ENCODE data around the gene LCTL. TPM values are rescaled to one million over a fixed set of nuclear protein-coding genes. Genes with fewer than 3 reads are reported as not detected.

Gene LCTL
- total RNA-seq, 1 donor from 2014 or later, result 19.6 TPM

DNA sequence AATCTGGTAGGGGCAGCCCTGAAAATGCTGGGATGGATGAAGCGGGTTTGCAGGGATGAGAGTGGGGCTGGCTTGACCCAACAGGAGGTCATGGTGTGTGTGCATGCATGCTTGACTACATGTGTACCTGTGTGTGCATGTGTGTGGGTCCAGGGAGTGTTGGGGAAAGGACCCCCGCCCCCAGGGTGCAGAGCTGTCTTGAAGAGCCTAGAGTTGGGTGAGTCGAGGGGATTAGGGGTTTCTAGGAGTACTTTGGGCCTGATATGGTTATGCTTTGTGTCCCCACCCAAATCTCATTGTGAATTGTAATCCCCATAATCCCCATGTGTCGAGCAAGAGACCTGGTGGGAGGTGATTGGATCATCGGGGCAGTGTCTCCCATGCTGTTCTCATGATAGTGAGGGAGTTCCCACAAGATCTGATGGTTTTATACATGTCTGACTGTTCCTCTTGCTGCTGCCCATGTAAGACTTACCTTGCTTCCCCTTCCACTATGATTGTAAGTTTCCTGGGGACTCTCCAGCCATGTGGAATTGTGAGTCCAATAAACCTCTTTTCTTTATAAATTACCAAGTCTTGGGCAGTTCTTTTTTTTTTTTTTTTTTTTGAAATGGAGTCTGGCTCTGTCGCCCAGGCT lies 5.2 kb upstream of the LCTL start:
- DNase-seq (ENCODE audit: low spot score) (peak; percentile 13), ATAC-seq (no peak)
- intact Hi-C loops (cut with DNase I), result no loop called here

DNA sequence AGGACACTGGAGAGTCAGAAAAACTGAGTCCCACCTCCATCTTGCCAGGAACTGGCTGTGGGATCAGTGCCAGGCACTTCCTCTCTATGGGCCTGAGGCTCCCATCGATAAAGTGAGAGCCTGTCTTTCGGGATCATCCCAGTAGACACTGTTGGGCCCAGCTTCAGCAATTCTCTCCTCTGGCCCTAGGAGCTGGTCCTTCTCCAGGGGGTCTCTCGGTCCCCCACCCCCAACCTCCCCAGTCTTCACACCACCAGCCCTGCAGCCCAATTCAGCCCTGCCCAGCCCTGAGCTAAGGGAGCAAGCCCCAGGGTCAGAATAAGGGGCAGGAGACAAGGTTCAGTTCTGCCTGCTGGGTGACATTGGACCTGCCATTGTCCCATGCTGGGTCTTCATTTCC lies 4.5 kb upstream of the LCTL start:
- intact Hi-C loops (cut with DNase I), result no loop called here
- DNase-seq (ENCODE audit: low spot score) (peak; percentile 40), ATAC-seq (no peak)

GRCh38 chr15:66569461-66570137 lies 3.8 kb upstream of the LCTL start:
- intact Hi-C loops (cut with DNase I), result no loop called here
- peak; percentile 35 for DNase-seq (ENCODE audit: low spot score)

GRCh38 chr15:66567897-66568296 lies 2.1 kb upstream of the LCTL start:
- ATAC-seq (no peak), DNase-seq (ENCODE audit: low spot score) (peak; percentile 56)
- intact Hi-C loops (cut with DNase I), result no loop called here

More at GRCh38 chr15:66569461-66570137, 3.8 kb upstream of the LCTL start:
- no peak for ATAC-seq

GRCh38 chr15:66566963-66567531 lies 1.2 kb upstream of the LCTL start:
- peak; percentile 70 for ATAC-seq
- intact Hi-C loops (cut with DNase I), result no loop called here
- DNase-seq (ENCODE audit: low spot score), result peak; percentile 79

DNA sequence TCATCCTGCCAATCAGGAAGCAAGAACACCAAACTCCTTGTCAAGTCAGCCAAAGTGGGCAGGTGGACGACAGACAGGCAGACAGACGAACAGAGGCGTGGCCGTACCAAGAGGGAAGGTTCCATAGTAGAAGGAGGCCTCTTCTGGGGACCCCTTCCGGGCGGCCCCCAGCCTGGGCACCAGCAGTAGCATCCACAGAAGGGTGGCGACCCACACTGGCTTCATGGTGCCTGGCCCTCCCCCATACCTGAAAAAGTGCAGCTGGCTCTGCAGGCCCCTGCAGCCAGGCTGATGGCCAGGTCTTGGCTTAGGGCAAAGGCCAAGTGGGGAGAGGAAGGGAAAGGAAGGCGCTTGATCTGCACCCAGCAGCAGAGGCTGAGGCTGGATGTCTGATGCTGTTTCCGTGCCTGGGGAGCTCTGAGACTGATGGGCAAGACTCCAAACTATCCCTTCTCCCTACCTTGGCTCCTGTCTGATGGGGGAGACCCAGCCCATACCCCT lies 607 bp downstream of the LCTL start:
- intact Hi-C loops (cut with DNase I), result no loop called here
- peak; percentile 6 for ATAC-seq
- DNase-seq (ENCODE audit: low spot score), result peak; percentile 50

DNA sequence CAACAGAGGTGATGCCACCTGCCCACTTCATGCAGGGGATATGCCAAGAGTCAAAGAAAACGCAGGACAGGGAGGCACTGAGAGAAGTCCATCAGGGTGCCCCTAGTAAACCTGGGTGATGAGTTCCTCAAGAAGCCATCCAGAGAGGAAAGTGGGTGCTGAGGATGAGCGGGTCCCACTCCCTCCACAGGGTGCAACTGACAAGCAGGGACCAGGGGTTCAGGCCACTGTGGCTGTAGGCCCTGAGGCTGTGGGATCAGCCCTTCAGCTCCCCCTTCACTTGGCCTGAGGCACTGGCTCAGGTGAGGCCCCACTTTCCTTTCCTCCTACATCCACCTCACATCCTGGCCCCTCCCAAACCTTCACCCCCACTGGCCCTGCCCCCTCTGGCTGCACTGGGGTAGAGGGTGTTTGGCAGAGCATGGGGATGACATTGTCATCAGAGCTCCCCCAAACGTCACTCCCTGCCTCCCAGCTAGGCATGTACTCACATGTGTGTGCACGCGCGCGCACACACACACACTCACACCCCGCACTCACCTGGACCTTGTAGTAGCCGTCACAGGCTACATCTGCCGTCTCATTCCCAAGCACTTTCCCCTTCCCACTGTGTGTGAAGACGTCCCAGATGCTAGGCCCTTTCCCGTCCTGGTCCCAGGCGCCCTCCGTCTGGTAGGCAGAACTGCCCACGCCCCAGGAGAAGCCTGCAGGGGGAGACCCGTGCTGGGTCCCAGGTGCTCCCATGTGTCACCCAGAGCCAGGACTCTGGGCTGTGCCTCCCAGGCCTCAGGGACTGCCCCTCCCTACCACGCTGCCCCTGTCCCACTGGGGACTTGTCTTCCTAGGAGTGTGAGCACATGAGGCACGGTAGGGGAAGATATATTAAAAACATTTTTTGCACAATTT lies 1.4 kb downstream of the LCTL start:
- intact Hi-C loops (cut with DNase I), result no loop called here
- no peak for ATAC-seq
- DNase-seq (ENCODE audit: low spot score), result peak; percentile 38

GRCh38 chr15:66563566-66564110 lies 2.2 kb downstream of the LCTL start:
- DNase-seq (ENCODE audit: low spot score) (peak; percentile 39), ATAC-seq (no peak)
- intact Hi-C loops (cut with DNase I), result no loop called here

GRCh38 chr15:66563126-66563525 lies 2.7 kb downstream of the LCTL start:
- intact Hi-C loops (cut with DNase I), result no loop called here
- ATAC-seq (no peak), DNase-seq (ENCODE audit: low spot score) (no peak)

DNA sequence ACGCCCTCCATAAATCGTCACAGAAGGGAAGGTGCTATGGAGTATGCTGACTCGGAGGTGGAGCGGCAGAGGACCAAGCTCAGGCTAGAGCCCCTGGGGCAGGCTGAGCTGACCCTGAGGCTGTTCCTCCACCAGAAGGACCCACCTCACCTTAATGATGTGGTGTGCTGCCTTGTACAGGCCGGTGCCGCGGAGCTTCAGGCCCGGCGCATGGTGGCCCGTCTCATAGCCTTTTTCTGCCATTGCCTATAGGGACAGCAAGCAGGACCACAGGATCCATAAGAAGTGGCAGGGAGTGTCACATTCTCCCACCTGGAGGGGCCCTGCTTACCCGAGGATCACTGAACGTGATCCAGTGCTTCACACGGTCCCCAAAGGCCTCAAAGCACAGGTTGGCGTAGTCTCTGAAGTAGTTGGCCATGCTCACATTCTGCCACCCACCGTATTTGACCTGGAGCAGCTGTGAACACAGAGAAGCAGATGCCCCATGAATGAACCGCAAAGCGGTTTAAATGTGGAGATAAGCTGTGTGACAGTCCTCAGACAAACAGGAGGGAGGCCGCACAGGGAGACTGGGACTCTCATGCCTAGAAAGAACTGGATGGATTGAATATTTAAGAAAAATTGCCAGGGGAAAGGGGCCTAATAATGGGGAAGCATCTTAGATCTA lies 4.8 kb downstream of the LCTL start:
- ATAC-seq, result no peak
- peak; percentile 35 for DNase-seq (ENCODE audit: low spot score)
- intact Hi-C loops (cut with DNase I), result no loop called here

- ATAC-seq (no peak), DNase-seq (ENCODE audit: low spot score) (peak; percentile 26)
- intact Hi-C loops (cut with DNase I), result no loop called here
Observed at GRCh38 chr15:66558271-66558670, 7.5 kb downstream of the LCTL start.

- intact Hi-C loops (cut with DNase I), result no loop called here
- ATAC-seq, result no peak
- DNase-seq (ENCODE audit: low spot score), result no peak
Observed at GRCh38 chr15:66555685-66556084, 10.1 kb downstream of the LCTL start.

DNA sequence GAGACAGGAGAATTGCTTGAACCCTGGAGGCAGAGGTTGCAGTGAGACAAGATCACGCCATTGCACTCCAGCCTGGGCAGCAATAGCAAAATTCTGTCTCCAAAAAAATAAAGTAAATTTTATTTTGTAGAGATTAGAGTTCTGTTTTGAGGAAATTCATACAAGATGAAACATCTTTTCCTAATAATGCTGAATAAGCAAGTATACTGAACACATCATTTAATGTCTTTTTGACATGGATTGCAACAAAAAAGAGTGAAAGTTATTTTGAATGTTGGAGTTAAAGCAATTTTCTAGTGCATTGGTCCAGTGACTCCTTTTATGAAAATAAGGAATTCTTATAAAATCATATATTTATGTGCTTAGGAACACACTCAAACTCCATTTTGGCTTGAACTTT lies 20.5 kb downstream of the LCTL start:
- DNase-seq (ENCODE audit: low spot score) (no peak), ATAC-seq (no peak)
- intact Hi-C loops (cut with DNase I), result no loop called here

GRCh38 chr15:66542896-66543295 lies 22.9 kb downstream of the LCTL start:
- ATAC-seq (no peak), DNase-seq (ENCODE audit: low spot score) (no peak)
- intact Hi-C loops (cut with DNase I), result no loop called here

GRCh38 chr15:66535056-66535455 lies 30.7 kb downstream of the LCTL start:
- intact Hi-C loops (cut with DNase I), result no loop called here
- ATAC-seq (no peak), DNase-seq (ENCODE audit: low spot score) (no peak)

DNA sequence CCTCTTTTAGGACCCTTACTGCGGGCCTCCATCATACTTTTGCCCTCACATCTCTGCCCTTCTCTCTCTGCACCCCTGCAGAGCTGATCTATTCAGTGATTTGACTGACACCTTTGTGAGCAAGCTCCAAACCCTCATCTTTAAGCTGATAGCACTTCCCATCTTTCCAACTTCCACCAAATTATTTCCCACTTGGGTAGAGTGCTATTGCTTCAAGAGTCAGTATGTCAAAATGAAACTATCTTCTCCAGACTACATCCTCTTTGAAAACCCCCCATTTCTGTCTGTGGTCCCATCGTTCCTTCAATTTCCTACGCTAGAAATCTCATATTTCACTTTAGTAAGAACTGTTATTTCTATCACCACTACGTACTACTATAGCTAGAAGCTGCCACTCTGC lies 41.0 kb downstream of the LCTL start:
- intact Hi-C loops (cut with DNase I), result no loop called here
- DNase-seq (ENCODE audit: low spot score), result no peak
- ATAC-seq, result no peak

DNA sequence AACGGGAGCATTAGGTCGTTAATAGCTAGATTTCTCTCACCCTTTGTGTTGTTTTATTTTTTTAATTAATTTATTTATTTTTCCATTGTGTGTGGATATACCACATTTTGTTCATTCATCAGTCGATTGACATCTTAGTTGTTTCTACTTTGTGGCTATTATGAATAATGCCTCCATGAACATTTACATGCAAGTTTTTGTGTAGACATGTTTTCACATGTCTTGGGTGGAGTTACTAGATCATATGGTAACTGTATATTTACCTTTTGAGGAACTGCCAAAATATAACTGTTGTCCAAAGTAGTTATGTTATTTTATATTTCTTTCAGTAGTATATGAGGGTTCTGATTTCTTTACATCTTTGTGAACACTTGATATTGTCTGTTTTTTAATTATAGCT lies 41.9 kb downstream of the LCTL start:
- no peak for DNase-seq (ENCODE audit: low spot score)
- intact Hi-C loops (cut with DNase I), result no loop called here
- ATAC-seq, result no peak

GRCh38 chr15:66515901-66516322 lies 49.9 kb downstream of the LCTL start:
- ATAC-seq (no peak), DNase-seq (ENCODE audit: low spot score) (no peak)
- intact Hi-C loops (cut with DNase I), result no loop called here

DNA sequence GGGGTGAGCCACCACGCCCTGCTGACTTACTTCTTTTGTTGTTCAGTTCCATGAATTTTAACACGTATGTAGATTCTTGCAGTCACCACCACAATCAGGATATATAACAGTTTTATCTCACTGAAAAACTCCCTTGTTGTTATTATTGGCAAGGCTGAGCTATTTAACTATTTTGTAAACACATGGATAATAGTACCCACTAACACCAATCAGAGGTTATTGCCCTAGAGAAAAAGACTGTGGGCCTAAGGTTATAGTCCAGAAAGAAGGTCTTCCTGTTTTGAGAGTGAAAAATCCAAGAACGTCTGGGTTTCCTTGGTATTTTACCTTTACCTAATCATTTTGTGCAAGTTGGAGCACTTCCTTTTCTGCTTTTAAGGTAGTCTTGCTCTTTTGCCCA lies 51.2 kb downstream of the LCTL start:
- intact Hi-C loops (cut with DNase I), result no loop called here

More for the DNA sequence above, 51.2 kb downstream of the LCTL start:
- no peak for ATAC-seq
- no peak for DNase-seq (ENCODE audit: low spot score)

All from sciatic nerve (tissue), 2 donors.